GM18870 (cell line): ENCODE data around the gene OGA.

Experiments used
- ATAC-seq: cut with Tn5 transposase; IDR thresholded peaks from one replicate; pipeline ENCODE4 v1.9.1; 2021; ENCODE audit warnings: moderate library complexity; ENCODE audit not compliant: unreplicated experiment

Gene OGA

GRCh38 chr10:101761226-101761625, 57.0 kb downstream of the OGA start:
- no peak for ATAC-seq

- ATAC-seq, result no peak
These were observed 57.7 kb downstream of the OGA start for GRCh38 chr10:101760510-101760909.

GRCh38 chr10:101759309-101760247, 58.7 kb downstream of the OGA start:
- ATAC-seq, result no peak

- no peak for ATAC-seq
These were observed 59.4 kb downstream of the OGA start for GRCh38 chr10:101758858-101759257.

GRCh38 chr10:101752241-101752640, 66.0 kb downstream of the OGA start:
- no peak for ATAC-seq

GRCh38 chr10:101749047-101750016, 68.9 kb downstream of the OGA start:
- no peak for ATAC-seq

- ATAC-seq, result no peak
These were observed 69.7 kb downstream of the OGA start for GRCh38 chr10:101748496-101748895.

- ATAC-seq, result no peak
These were observed 73.1 kb downstream of the OGA start for GRCh38 chr10:101745074-101745696.

GRCh38 chr10:101744267-101744666, 74.0 kb downstream of the OGA start:
- ATAC-seq, result no peak

GRCh38 chr10:101741938-101742337, 76.3 kb downstream of the OGA start:
- no peak for ATAC-seq

- ATAC-seq, result no peak
These were observed 81.6 kb downstream of the OGA start for GRCh38 chr10:101736666-101737065.
